Measurements from ENCODE around the gene NDUFA3.

DNA sequence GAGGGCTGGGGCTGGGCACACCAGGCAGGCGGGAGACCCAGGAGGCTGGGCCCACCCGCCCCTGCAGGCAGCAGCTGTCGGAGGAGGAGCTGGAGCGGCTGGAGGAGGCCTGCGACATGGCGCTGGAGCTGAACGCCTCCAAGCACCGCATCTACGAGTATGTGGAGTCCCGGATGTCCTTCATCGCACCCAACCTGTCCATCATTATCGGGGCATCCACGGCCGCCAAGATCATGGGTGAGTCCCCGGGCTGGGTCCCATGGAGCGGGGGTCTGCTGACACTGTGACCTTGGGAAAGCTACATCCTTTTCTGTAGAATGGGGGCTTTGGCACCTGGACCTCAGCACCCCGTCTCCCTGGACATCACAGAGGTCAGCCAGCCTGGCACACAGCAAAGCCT is 21.0 kb downstream of the NDUFA3 start:
- TF ChIP-seq, protein P1, sequence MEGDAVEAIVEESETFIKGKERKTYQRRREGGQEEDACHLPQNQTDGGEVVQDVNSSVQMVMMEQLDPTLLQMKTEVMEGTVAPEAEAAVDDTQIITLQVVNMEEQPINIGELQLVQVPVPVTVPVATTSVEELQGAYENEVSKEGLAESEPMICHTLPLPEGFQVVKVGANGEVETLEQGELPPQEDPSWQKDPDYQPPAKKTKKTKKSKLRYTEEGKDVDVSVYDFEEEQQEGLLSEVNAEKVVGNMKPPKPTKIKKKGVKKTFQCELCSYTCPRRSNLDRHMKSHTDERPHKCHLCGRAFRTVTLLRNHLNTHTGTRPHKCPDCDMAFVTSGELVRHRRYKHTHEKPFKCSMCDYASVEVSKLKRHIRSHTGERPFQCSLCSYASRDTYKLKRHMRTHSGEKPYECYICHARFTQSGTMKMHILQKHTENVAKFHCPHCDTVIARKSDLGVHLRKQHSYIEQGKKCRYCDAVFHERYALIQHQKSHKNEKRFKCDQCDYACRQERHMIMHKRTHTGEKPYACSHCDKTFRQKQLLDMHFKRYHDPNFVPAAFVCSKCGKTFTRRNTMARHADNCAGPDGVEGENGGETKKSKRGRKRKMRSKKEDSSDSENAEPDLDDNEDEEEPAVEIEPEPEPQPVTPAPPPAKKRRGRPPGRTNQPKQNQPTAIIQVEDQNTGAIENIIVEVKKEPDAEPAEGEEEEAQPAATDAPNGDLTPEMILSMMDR (IDR thresholded peaks at IDR 0.05) = no peak
- no peak for TF ChIP-seq POLR2A (IDR thresholded peaks at IDR 0.05)
